Pons (tissue), 1 donor: ENCODE measurements around the gene ZNF154.
A peak's percentile ranks its signal among the peaks of the same experiment; 100 is the strongest.

Experiments used
- DNase-seq: peaks from one replicate; pipeline ENCODE4 v3.0.0-alpha.2; 2016; ENCODE audit warnings: low spot score

ZNF154 gene

DNA sequence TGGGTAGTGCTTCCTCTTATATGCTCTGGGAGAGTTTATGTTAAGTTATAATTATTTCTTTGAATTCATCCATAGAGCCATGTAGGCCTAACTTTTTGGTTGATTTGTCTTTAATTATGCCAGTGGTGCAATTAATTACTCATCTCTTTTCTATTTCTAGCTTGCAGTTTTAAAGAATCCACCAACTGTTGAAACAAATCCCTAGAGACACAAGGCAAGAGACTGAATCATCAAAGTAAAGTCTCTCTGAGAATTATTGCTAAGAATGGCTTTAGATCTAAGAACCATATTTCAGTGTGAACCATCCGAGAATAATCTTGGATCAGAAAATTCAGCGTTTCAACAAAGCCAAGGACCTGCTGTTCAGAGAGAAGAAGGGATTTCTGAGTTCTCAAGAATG, 33.1 kb downstream of the ZNF154 start:
- DNase-seq, result no peak

DNA sequence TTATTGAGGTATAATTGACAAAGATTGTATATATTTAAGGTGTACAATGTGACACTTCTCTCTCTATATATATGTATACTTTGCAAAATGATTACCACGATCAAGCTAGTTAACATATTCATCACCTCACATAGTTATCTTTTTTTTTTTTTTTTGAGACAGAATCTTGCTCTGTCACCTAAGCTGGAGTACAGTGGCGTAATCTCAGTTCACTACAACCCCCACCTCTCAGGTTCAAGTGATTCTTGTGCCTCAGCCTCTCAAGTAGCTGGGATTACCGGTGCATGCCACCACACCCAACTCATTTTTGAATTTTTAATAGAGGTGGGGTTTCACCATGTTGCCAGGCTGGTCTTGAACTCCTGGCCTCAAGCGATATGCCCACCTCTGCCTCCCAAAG, 36.5 kb downstream of the ZNF154 start:
- no peak for DNase-seq

DNA sequence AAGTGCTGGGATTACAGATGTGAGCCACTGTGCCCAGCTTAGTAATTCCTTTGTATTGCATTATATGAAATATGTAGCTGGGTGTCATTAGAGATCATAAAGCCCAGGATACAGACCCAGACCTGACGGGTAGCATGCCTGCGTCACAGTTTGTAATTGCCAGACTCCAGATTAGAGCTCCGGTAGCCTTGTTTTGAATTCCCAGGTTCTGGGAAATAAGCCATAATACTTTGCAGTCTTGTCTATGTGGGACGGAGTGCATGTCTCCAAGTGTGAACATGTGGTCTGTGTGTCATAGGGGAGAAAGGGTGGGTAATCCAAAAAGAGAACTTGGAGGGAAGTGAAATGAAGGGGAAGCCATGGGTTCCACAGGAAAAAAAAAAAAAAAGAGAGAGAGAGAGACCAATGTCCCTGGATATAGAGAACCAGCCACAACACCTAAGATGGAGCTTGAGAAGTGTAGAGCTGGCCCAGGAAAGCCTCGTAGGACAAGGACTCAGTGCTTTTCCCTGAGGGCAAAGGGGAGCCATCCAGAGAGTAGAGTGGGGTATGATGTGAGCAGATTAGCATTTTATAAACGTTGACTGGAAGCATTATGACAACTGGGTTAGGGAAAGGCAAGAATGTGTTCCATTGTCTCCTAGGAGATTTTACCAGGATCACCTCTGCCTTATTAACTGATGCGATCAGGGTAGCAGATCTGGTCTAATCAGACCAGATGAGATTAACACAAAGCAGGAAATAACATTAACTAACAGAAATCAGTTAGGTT, 37.7 kb downstream of the ZNF154 start:
- DNase-seq, result no peak

DNA sequence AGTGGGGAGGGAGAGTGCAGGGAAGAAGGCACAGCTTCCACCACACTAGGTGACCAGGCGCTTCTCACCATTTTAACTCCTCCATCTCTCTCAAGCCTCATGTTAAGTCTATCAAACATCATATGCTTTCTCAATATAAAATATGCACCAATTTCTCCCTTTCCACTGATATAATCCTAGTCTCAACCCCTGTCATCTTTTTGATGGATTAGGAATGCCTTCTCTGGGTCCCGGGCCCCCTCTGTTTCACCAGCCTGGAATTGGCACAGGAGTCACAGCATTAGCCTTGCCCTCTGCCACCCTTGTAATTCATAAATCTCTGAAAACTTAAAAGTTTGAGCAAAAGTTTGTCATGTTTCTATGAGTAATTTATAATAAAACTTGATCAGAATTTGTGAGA, 40.4 kb downstream of the ZNF154 start, which contains the start of gene ZSCAN4:
Gene ZSCAN4 (plus strand): TSS at position 301 of the 400 bp plus-strand sequence. CDS start 7,211 bp downstream, outside the sequence.
- no peak for DNase-seq

DNA sequence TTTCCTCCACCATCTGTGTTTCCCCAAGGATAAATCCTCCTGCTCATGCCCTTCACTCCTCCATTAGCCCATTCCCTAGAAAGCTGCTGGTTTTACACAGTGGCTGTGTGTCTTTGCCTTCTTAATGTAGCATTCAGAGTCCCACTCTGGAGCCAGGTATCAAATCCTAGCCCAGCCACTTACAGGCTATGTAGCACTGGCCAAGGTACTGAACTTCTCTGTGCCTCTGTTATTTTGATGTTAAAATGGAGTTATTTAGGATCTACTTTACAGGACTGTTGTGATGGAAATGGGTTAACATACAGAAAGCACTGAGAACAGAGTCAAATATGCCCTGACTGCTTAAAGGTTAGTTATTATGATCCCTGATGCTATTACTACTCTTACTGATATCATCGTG, 41.8 kb downstream of the ZNF154 start:
- no peak for DNase-seq

DNA sequence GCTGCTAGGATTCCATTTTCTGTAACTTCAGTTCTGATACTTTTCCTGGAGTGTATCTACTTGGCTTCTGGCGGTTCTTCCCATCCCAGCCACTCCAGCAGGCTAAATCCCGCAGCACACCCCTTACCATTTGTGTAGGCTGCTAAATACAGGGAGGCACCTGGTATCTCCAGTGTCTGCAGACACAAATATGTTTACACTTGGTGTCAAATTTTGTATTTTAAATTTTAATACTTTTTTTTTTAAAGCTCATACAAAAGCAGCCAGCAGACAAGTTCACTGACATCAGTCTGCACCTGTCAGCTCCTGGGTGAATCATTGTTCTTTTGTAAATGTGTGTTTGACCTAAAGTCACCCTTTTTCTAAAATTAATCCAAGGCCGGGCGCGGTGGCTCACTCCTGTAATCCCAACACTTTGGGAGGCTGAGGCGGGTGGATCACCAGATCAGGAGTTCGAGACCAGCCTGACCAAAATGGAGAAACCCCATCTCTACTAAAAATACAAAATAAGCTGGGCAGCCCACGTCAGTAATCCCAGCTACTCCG, 43.7 kb downstream of the ZNF154 start:
- DNase-seq, result no peak

DNA sequence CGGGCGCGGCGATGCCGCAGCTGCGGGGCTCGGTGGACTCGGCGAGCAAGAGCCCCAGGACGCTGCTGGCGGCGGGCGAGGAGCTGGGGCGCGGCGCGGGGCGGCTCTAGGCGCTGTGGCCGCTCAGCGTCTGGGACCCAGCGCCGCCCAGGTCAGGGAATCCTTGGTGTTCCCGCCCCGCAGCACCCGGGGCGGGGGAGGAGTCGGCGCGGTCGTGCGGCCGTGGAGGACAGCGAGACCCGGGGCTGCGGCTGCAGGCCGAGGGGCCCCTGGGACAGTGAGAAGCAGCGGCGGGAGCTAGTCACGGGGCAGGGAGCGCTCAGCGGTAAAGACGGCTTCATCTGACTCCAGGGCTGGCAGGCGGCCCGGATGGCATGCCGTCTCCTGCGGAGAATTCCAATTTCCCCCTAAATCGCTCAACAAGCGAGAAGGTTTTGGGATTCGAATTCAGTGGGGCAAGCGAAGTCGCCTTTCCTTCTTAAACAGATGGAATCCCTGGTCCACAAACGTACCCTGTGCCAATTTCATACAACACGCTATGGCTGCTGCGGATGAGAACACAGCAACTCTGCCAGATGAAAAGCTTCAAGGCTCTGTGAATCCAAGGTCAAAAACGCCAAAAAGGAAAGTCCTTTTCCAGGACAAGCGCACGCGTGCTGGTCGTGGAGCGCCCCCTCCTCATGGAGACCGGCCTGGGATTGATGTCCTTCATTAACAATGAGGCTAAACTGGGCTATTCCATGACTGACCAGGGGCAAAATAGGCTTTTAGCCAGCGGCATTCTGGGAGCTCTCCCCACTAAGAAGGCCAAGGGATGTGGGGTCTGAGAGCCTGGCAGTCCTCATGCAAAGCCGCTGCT, 44.5 kb downstream of the ZNF154 start:
- peak; percentile 9 for DNase-seq

DNA sequence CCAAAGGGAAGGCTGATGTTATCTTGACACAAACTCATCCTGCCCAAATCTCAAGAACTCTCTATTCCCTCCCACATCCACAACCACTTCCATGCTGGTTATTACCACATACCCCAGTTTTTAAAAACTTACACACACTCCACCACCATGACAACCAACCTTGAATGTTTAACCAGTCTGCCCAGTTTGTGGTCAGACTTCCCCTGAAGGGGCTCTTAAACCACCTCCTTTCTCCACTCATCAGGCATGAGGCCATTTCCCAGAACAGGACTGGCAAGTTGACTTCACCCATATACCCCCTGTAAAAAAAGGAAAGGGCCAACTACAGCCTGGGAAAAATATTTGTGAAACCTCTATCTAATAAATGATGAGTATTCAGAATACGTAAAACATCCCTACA, 52.7 kb downstream of the ZNF154 start:
- DNase-seq, result no peak

DNA sequence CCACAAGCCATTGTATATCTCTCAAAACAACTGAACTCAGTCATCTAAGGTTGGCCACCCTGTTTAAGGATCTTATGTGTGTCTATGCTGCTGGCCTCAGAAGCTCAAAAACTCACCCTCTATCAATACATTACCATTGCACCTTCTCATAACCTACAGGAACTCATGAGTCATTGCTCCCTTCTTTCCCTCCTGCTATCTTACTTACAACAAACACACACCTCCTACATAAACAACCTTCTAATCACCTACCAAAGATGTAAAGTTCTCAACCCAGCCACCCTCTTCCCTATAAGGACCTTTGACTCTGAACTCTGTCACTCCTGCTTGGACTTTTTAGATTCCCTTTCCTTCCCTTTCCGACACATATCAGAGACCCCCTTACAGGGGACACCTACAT, 53.6 kb downstream of the ZNF154 start:
- no peak for DNase-seq

DNA sequence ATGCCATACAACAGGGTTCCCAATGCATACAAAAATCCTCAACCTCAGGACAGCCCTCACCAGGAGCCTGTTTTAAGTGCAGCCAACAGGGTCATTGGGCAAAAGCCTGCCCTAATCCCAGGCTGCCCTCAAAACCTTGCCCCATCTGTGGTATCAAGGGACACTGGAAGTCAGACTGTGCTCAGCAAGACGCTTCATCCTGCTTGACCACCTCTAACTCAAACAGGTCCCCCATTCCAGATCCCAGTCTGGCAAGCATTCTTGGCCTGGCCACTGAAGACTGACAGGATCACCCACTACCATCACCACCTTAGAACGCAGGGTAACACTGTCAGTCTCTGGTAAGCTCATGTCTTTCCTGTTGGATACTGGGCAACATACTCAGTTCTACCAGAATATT, 55.3 kb downstream of the ZNF154 start:
- DNase-seq, result no peak

DNA sequence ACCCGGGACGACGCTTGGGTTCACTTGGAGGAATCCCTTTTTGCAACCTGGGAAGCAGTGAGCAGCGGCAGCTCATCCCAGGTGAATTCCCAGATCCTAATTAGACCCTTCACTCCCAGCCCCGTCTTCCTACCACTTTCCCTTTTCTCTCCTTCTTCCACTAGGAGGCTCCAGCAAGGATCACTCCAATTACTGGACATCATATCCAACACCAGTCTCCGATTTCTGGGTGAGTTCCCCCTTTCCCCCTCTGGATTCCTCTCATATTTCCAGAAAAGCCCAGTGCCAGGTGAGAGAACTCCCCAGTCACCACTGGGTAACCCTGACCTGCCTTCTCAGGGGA, 57.4 kb downstream of the ZNF154 start:
- no peak for DNase-seq

DNA sequence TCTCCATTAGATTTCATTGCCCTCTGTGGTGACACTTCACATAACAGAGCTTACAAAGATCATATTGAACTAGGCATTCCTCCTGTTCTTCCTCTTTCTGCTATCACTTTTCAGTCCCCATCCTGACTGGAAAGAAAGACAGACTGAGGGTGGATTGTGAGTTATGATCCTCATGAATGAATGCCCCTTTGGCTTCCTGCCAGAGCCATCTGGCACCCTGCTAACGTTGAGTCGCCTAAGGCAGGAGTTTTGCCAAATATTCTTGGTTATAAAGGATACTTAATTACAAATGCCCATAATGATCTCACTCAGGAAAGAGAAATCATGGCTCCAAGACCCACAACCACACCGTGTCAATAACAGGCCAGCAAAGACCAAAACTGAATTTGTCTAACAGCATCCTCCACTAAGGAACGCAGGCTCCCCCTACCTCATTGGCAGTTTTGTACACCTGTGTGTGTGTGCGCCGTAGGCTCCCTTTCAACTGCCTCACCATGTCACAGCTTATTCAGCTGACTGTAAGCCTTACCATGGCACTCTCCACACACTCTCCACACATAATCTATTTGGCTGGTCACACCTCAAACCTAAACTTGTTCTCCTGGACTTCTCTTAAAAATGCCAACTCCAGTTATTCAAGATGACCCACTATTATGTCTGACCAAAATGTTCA, 60.5 kb downstream of the ZNF154 start:
- peak; percentile 11 for DNase-seq
